SKM-1 (cell line): ENCODE results near the gene MXRA8.
"Not testable (repeated sequence)": the region's sequence is repeated elsewhere in the genome, so short reads cannot be mapped to it uniquely, and the experiment has no call there.

Source experiments
- DNase-seq: peaks from one replicate; lab custom pipeline; 2025; ENCODE audit not compliant: unreplicated experiment; lab: John Stamatoyannopoulos, UW

MXRA8 gene

GRCh38 chr1:1370771-1371300 is 12.5 kb upstream of the MXRA8 start:
- DNase-seq, result no peak

GRCh38 chr1:1370094-1370493 is 11.7 kb upstream of the MXRA8 start:
- DNase-seq, result not testable (repeated sequence)

GRCh38 chr1:1367315-1367714 is 9.0 kb upstream of the MXRA8 start:
- DNase-seq, result no peak

- no peak for DNase-seq
Observed at GRCh38 chr1:1366699-1367066, 8.3 kb upstream of the MXRA8 start.

GRCh38 chr1:1365875-1366698 is 7.7 kb upstream of the MXRA8 start:
- no peak for DNase-seq

GRCh38 chr1:1364266-1364665 is 5.9 kb upstream of the MXRA8 start:
- DNase-seq, result no peak

GRCh38 chr1:1361982-1362423 is 3.6 kb upstream of the MXRA8 start:
- DNase-seq, result no peak

- no peak for DNase-seq
Observed at GRCh38 chr1:1361233-1361981, 3.1 kb upstream of the MXRA8 start.

- no peak for DNase-seq
Observed at GRCh38 chr1:1360506-1361169, 2.3 kb upstream of the MXRA8 start.

GRCh38 chr1:1359664-1360468 is 1.5 kb upstream of the MXRA8 start:
- no peak for DNase-seq

- no peak for DNase-seq
Observed at GRCh38 chr1:1359308-1359663, 931 bp upstream of the MXRA8 start.

GRCh38 chr1:1357871-1358432 is 403 bp downstream of the MXRA8 start:
- no peak for DNase-seq

GRCh38 chr1:1356796-1357401 is 1.5 kb downstream of the MXRA8 start:
- DNase-seq, result no peak

- DNase-seq, result no peak
Observed at GRCh38 chr1:1356166-1356795, 2.1 kb downstream of the MXRA8 start.

- no peak for DNase-seq
Observed at GRCh38 chr1:1355416-1355815, 2.9 kb downstream of the MXRA8 start.

- DNase-seq, result no peak
Observed at GRCh38 chr1:1354271-1355247, 3.8 kb downstream of the MXRA8 start.

- no peak for DNase-seq
Observed at GRCh38 chr1:1353389-1354151, 4.8 kb downstream of the MXRA8 start.
